Activated CD8-positive, alpha-beta memory T cell treated with anti-CD3 and anti-CD28 coated beads, Interleukin-2, amount 10 ng/mL, durations not matched to agents 7 days and 5 days (primary cell): ENCODE measurements around the gene NSMCE1. TPM values are rescaled to one million over a fixed set of nuclear protein-coding genes. Genes with fewer than 3 reads are reported as not detected.
"Not testable (repeated sequence)": the region's sequence is repeated elsewhere in the genome, so short reads cannot be mapped to it uniquely, and the experiment has no call there.

Source experiments
- ATAC-seq: fragments of 150-1000 bp; cut with Tn5 transposase; one replicate; pipeline ENCODE4 v1.10.0; 2021; ENCODE audit warnings: moderate library complexity
- CTCF ChIA-PET: fragments of 350-600 bp; sonication (Branson Sonifier 250); formaldehyde crosslinking; loops from one replicate; lab custom pipeline; 2021; ENCODE audit warnings: antibody characterized with exemption; lab: Charles Lee
- DNase-seq: peaks from one replicate; pipeline ENCODE4 v3.0.0-alpha.2; 2020
- H3K27ac Mint-ChIP-seq: one replicate; pipeline ENCODE4 v1.8.0; 2021; ENCODE audit warnings: mild to moderate bottlenecking, mixed read lengths
- H3K27me3 Mint-ChIP-seq: one replicate; pipeline ENCODE4 v1.8.0; 2021; ENCODE audit warnings: mixed read lengths
- H3K36me3 Mint-ChIP-seq: one replicate; pipeline ENCODE4 v1.8.0; 2021; ENCODE audit warnings: mild to moderate bottlenecking, mixed read lengths
- H3K4me1 Mint-ChIP-seq: one replicate; pipeline ENCODE4 v1.8.0; 2021; ENCODE audit warnings: mixed read lengths
- H3K4me3 Mint-ChIP-seq: one replicate; pipeline ENCODE4 v1.8.0; 2021; ENCODE audit warnings: mild to moderate bottlenecking, moderate library complexity, mixed read lengths
- H3K9me3 Mint-ChIP-seq: one replicate; pipeline ENCODE4 v1.8.0; 2022; ENCODE audit warnings: low read depth, mixed read lengths
- total RNA-seq, 2 experiments: library from RNA; stranded (reverse); gene quantifications; one replicate each; pipeline ENCODE4 v1.2.3, GENCODE V29; 2021

NSMCE1 gene
- total RNA-seq, 2 experiments from 2014 or later = 75.9 to 94.0 TPM

GRCh38 chr16:27257271-27257670 is 11.3 kb downstream of the NSMCE1 start:
- peaks cover 55% of the 10 kb centered on the region for H3K4me1 Mint-ChIP-seq
- H3K4me3 Mint-ChIP-seq = no peak overlapping the region
- no peaks in the 10 kb centered on the region for H3K9me3 Mint-ChIP-seq
- H3K36me3 Mint-ChIP-seq = peaks cover 48% of the 10 kb centered on the region
- no peaks in the 10 kb centered on the region for H3K27me3 Mint-ChIP-seq
- no peak overlapping the region for H3K27ac Mint-ChIP-seq
- CTCF ChIA-PET = interaction anchor here (1.7 kb wide), 1 partner anchor 22 kb away, joined by 4 read pairs; no protein-coding TSS in a partner anchor
- ATAC-seq = no peak
- DNase-seq = no peak

- Mint-ChIP-seq H3K4me3 (no peak overlapping the region), H3K27me3 (no peaks in the 10 kb centered on the region), H3K9me3 (no peaks in the 10 kb centered on the region), H3K27ac (no peak overlapping the region), H3K4me1 (peaks cover 56% of the 10 kb centered on the region), H3K36me3 (peaks cover 49% of the 10 kb centered on the region)
- CTCF ChIA-PET = interaction anchor here (1.7 kb wide), 1 partner anchor 22 kb away, joined by 4 read pairs; no protein-coding TSS in a partner anchor
- ATAC-seq (no peak), DNase-seq (no peak)
Measured at GRCh38 chr16:27256861-27257260, 11.7 kb downstream of the NSMCE1 start.

GRCh38 chr16:27254262-27254811 is 14.2 kb downstream of the NSMCE1 start:
- Mint-ChIP-seq H3K27me3 (no peaks in the 10 kb centered on the region), H3K27ac (peak overlapping the region; percentile 82), H3K4me3 (peak overlapping the region; percentile 27), H3K4me1 (peaks cover 63% of the 10 kb centered on the region), H3K36me3 (peaks cover 58% of the 10 kb centered on the region), H3K9me3 (no peaks in the 10 kb centered on the region)
- DNase-seq (peak; percentile 40), ATAC-seq (peak; percentile 66)
- CTCF ChIA-PET = interaction anchor here (0.6 to 1.7 kb wide), 8 partner anchors 10 to 202 kb away, joined by 3 to 9 read pairs (median 3); no protein-coding TSS in a partner anchor

- DNase-seq (peak; percentile 38), ATAC-seq (peak; percentile 58)
- Mint-ChIP-seq H3K27me3 (no peaks in the 10 kb centered on the region), H3K4me3 (no peak overlapping the region), H3K36me3 (peaks cover 58% of the 10 kb centered on the region), H3K9me3 (no peaks in the 10 kb centered on the region), H3K4me1 (peaks cover 60% of the 10 kb centered on the region), H3K27ac (peak overlapping the region; percentile 35)
- CTCF ChIA-PET = interaction anchor here (1.7 kb wide), 1 partner anchor 19 kb away, joined by 9 read pairs; no protein-coding TSS in a partner anchor
Measured at GRCh38 chr16:27253526-27253930, 15.0 kb downstream of the NSMCE1 start.

GRCh38 chr16:27252206-27252585 is 16.4 kb downstream of the NSMCE1 start:
- Mint-ChIP-seq H3K9me3 (no peaks in the 10 kb centered on the region), H3K36me3 (peaks cover 65% of the 10 kb centered on the region), H3K27ac (no peak overlapping the region), H3K27me3 (no peaks in the 10 kb centered on the region), H3K4me3 (no peak overlapping the region), H3K4me1 (peaks cover 63% of the 10 kb centered on the region)
- CTCF ChIA-PET = interaction anchor here (1.0 to 4.3 kb wide), 2 partner anchors 15 to 17 kb away, joined by 3 to 23 read pairs; no protein-coding TSS in a partner anchor
- DNase-seq = no peak
- ATAC-seq = no peak

- H3K9me3 Mint-ChIP-seq = no peaks in the 10 kb centered on the region
- peak; percentile 38 for DNase-seq
- H3K4me1 Mint-ChIP-seq = peaks cover 66% of the 10 kb centered on the region
- CTCF ChIA-PET = interaction anchor here (1.0 to 4.3 kb wide), 3 partner anchors 16 to 72 kb away, joined by 3 to 23 read pairs (median 4); no protein-coding TSS in a partner anchor
- H3K27ac Mint-ChIP-seq = no peak overlapping the region
- H3K36me3 Mint-ChIP-seq = peaks cover 61% of the 10 kb centered on the region
- no peak overlapping the region for H3K4me3 Mint-ChIP-seq
- ATAC-seq = no peak
- H3K27me3 Mint-ChIP-seq = no peaks in the 10 kb centered on the region
Measured at GRCh38 chr16:27251541-27252205, 16.9 kb downstream of the NSMCE1 start.

GRCh38 chr16:27248886-27249285 is 19.7 kb downstream of the NSMCE1 start:
- Mint-ChIP-seq H3K36me3 (peaks cover 47% of the 10 kb centered on the region), H3K27ac (peak overlapping the region; percentile 50), H3K4me1 (peaks cover 71% of the 10 kb centered on the region)
- H3K27me3 Mint-ChIP-seq, ATAC-seq, H3K9me3 Mint-ChIP-seq, H3K4me3 Mint-ChIP-seq: not testable (repeated sequence)
- DNase-seq = peak; percentile 19
- CTCF ChIA-PET = interaction anchor here (1.0 to 4.3 kb wide), 3 partner anchors 13 to 70 kb away, joined by 3 to 23 read pairs (median 6); no protein-coding TSS in a partner anchor

GRCh38 chr16:27248036-27248435 is 20.5 kb downstream of the NSMCE1 start:
- no peak for ATAC-seq
- H3K27ac Mint-ChIP-seq = no peak overlapping the region
- peaks cover 69% of the 10 kb centered on the region for H3K4me1 Mint-ChIP-seq
- no peaks in the 10 kb centered on the region for H3K27me3 Mint-ChIP-seq
- no peak for DNase-seq
- no peak overlapping the region for H3K4me3 Mint-ChIP-seq
- CTCF ChIA-PET = interaction anchor here (0.9 to 2.2 kb wide), 3 partner anchors 29 to 68 kb away, joined by 4 to 6 read pairs (median 4); no protein-coding TSS in a partner anchor
- H3K9me3 Mint-ChIP-seq = no peaks in the 10 kb centered on the region
- H3K36me3 Mint-ChIP-seq = peaks cover 40% of the 10 kb centered on the region

GRCh38 chr16:27247076-27247475 is 21.5 kb downstream of the NSMCE1 start:
- not testable (repeated sequence) for H3K27ac Mint-ChIP-seq, H3K9me3 Mint-ChIP-seq, H3K4me3 Mint-ChIP-seq, ATAC-seq, H3K27me3 Mint-ChIP-seq
- Mint-ChIP-seq H3K36me3 (peaks cover 37% of the 10 kb centered on the region), H3K4me1 (peaks cover 73% of the 10 kb centered on the region)
- DNase-seq = peak; percentile 22
- CTCF ChIA-PET = interaction anchor here (2.2 to 4.9 kb wide), 2 partner anchors 12 to 30 kb away, joined by 6 to 26 read pairs; no protein-coding TSS in a partner anchor

- H3K4me1 Mint-ChIP-seq = peaks cover 74% of the 10 kb centered on the region
- CTCF ChIA-PET = interaction anchor here (2.2 to 4.9 kb wide), 2 partner anchors 11 to 30 kb away, joined by 6 to 26 read pairs; no protein-coding TSS in a partner anchor
- H3K4me3 Mint-ChIP-seq = no peak overlapping the region
- ATAC-seq = no peak
- H3K27ac Mint-ChIP-seq = peak overlapping the region; percentile 9
- H3K9me3 Mint-ChIP-seq = no peaks in the 10 kb centered on the region
- H3K27me3 Mint-ChIP-seq = no peaks in the 10 kb centered on the region
- peaks cover 31% of the 10 kb centered on the region for H3K36me3 Mint-ChIP-seq
- DNase-seq = peak; percentile 31
Measured at GRCh38 chr16:27246439-27246838, 22.1 kb downstream of the NSMCE1 start.

- peak; percentile 67 for ATAC-seq
- H3K36me3 Mint-ChIP-seq = peaks cover 28% of the 10 kb centered on the region
- H3K27ac Mint-ChIP-seq = peak overlapping the region; percentile 51
- H3K9me3 Mint-ChIP-seq = no peaks in the 10 kb centered on the region
- peak overlapping the region; percentile 8 for H3K4me3 Mint-ChIP-seq
- no peaks in the 10 kb centered on the region for H3K27me3 Mint-ChIP-seq
- DNase-seq = peak; percentile 71
- H3K4me1 Mint-ChIP-seq = peaks cover 74% of the 10 kb centered on the region
- CTCF ChIA-PET = interaction anchor here (0.8 to 4.9 kb wide), 2 partner anchors 9 to 10 kb away, joined by 3 to 26 read pairs; no protein-coding TSS in a partner anchor
Measured at GRCh38 chr16:27245276-27246172, 23.0 kb downstream of the NSMCE1 start.

- peak; percentile 31 for DNase-seq
- peaks cover 73% of the 10 kb centered on the region for H3K4me1 Mint-ChIP-seq
- no peaks in the 10 kb centered on the region for H3K9me3 Mint-ChIP-seq
- no peak for ATAC-seq
- peaks cover 18% of the 10 kb centered on the region for H3K36me3 Mint-ChIP-seq
- no peaks in the 10 kb centered on the region for H3K27me3 Mint-ChIP-seq
- CTCF ChIA-PET = interaction anchor here (0.8 to 4.9 kb wide), 3 partner anchors 9 to 65 kb away, joined by 3 to 26 read pairs (median 3); no protein-coding TSS in a partner anchor
- peak overlapping the region; percentile 14 for H3K27ac Mint-ChIP-seq
- no peak overlapping the region for H3K4me3 Mint-ChIP-seq
Measured at GRCh38 chr16:27244363-27244755, 24.2 kb downstream of the NSMCE1 start.
